ENCODE data around the gene CSNK1A1.

DNA sequence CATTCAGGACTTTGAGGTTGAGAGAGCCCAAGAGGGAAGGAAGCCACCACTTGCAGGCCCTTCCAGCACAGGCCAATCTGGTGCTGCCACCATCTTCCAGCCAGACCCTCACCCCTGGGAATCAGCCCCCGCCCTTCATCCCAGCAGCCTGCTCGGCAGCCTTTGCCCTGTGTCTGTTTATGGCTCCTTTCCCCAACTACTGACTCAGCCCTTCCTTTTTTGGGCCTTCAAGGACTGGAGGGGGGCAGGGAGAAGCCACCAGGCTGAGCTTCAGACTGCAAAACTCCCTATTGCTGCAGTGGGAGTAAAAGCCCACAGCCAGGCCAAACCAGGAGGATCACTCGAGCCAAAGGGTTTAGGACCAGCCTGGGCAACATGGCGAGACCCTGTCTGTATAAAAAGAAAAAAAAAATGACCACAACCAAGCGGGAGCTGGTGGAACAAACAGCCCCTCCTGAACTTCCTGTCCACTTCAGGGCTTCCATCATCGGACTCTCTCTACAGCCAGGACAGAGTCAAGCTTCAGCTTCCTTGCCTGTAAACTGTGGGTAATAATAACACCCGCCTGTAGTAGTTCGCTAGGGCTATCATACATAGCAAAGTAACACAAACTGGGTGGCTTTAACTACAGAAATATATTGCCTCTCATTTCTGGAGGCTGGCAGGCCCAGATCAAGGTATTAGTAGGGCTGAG lies 86.3 kb downstream of the CSNK1A1 start:
- TF ChIP-seq, protein P1, sequence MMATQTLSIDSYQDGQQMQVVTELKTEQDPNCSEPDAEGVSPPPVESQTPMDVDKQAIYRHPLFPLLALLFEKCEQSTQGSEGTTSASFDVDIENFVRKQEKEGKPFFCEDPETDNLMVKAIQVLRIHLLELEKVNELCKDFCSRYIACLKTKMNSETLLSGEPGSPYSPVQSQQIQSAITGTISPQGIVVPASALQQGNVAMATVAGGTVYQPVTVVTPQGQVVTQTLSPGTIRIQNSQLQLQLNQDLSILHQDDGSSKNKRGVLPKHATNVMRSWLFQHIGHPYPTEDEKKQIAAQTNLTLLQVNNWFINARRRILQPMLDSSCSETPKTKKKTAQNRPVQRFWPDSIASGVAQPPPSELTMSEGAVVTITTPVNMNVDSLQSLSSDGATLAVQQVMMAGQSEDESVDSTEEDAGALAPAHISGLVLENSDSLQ (IDR thresholded peaks at IDR 0.05), result no peak
- TF ChIP-seq HDGF (IDR thresholded peaks at IDR 0.05; ENCODE audit: borderline replicate concordance) (no peak), ARNT (IDR thresholded peaks at IDR 0.05) (no peak), SP1 (IDR thresholded peaks at IDR 0.05) (no peak), BHLHE40 (IDR thresholded peaks at IDR 0.05; ENCODE audit: borderline replicate concordance) (no peak), FOXM1 (IDR thresholded peaks at IDR 0.05; ENCODE audit: borderline replicate concordance) (no peak), NFRKB (IDR thresholded peaks at IDR 0.05) (no peak), FOXA1 (IDR thresholded peaks at IDR 0.05) (no peak), FOXK2 (IDR thresholded peaks at IDR 0.05) (no peak), TARDBP (IDR thresholded peaks at IDR 0.05) (no peak), L3MBTL2 (conservative IDR thresholded peaks at IDR 0.05) (no peak), ELF4 (IDR thresholded peaks at IDR 0.05) (no peak)

Measured in HEK293T (cell line).